GM23248 (cell line): ENCODE measurements around the gene BCORL1. TPM values are rescaled to one million over a fixed set of nuclear protein-coding genes. Genes with fewer than 3 reads are reported as not detected.

Source experiments
- DNase-seq: peaks from one replicate; pipeline ENCODE4 v3.0.0-alpha.2; 2015
- H2AFZ ChIP-seq: fragments of 200-600 bp; sonication (generic); 2 replicates; pipeline ENCODE4 v1.6.1; 2016; ENCODE audit warnings: antibody characterized with exemption
- H3F3A ChIP-seq: fragments of 200-600 bp; sonication (generic); 2 replicates; pipeline ENCODE4 v1.6.1; 2016; ENCODE audit warnings: mild to moderate bottlenecking, antibody characterized with exemption, mixed run types; ENCODE audit not compliant: insufficient read depth
- H3K27ac ChIP-seq: fragments of 200-600 bp; sonication (generic); 2 replicates; pipeline ENCODE4 v1.5.1; 2016; ENCODE audit warnings: mild to moderate bottlenecking
- H3K27me3 ChIP-seq: fragments of 200-600 bp; sonication (generic); replicated peaks from 2 replicates; pipeline ENCODE4 v1.6.1; 2016; ENCODE audit warnings: mild to moderate bottlenecking; ENCODE audit not compliant: insufficient read depth
- H3K36me3 ChIP-seq: fragments of 200-600 bp; sonication (generic); 2 replicates; pipeline ENCODE4 v1.6.1; 2016; ENCODE audit warnings: low read depth, mild to moderate bottlenecking
- H3K4me1 ChIP-seq: fragments of 200-600 bp; sonication (generic); 2 replicates; pipeline ENCODE4 v1.6.1; 2016; ENCODE audit warnings: mild to moderate bottlenecking; ENCODE audit not compliant: insufficient read depth
- H3K4me2 ChIP-seq: fragments of 200-600 bp; sonication (generic); one replicate; pipeline ENCODE4 v1.6.1; 2016; ENCODE audit warnings: mild to moderate bottlenecking; ENCODE audit not compliant: unreplicated experiment
- H3K4me3 ChIP-seq: fragments of 200-600 bp; sonication (generic); 2 replicates; pipeline ENCODE4 v1.5.1; 2016; ENCODE audit warnings: mild to moderate bottlenecking
- H3K79me2 ChIP-seq: fragments of 200-600 bp; sonication (generic); 2 replicates; pipeline ENCODE4 v1.6.1; 2016; ENCODE audit warnings: mild to moderate bottlenecking; ENCODE audit not compliant: insufficient read depth
- H3K9ac ChIP-seq: fragments of 200-600 bp; sonication (generic); 2 replicates; pipeline ENCODE4 v1.6.1; 2016; ENCODE audit warnings: mild to moderate bottlenecking
- H3K9me2 ChIP-seq: fragments of 200-600 bp; sonication (generic); 2 replicates; pipeline ENCODE4 v1.6.1; 2016; ENCODE audit warnings: mixed run types, mild to moderate bottlenecking, moderate library complexity; ENCODE audit not compliant: insufficient read depth
- H3K9me3 ChIP-seq: fragments of 200-600 bp; sonication (generic); one replicate; pipeline ENCODE4 v1.6.1; 2017; ENCODE audit warnings: low read depth
- H4K20me1 ChIP-seq: fragments of 200-600 bp; sonication (generic); 2 replicates; pipeline ENCODE4 v1.6.0; 2016; ENCODE audit not compliant: insufficient read depth
- EZH2 ChIP-seq: fragments of 200-600 bp; sonication (generic); IDR thresholded peaks from 2 replicates; pipeline ENCODE4 v1.6.1; 2018; ENCODE audit warnings: antibody characterized with exemption, mild to moderate bottlenecking; ENCODE audit not compliant: insufficient read depth, poor library complexity, severe bottlenecking
- EZH2phosphoT487 ChIP-seq: fragments of 200-600 bp; sonication (generic); IDR thresholded peaks from 2 replicates; pipeline ENCODE4 v1.6.1; 2018; ENCODE audit warnings: antibody characterized with exemption, moderate library complexity, mild to moderate bottlenecking, low read depth; ENCODE audit not compliant: insufficient read depth
- WGBS, 2 experiments: methylation state at CpG; one replicate each; pipeline ENCODE4 v1.1.6; 2015 to 2017; ENCODE audit warnings: low lambda C conversion rate in 2 of 2, low coverage in 1 of 2; ENCODE audit errors: missing lambda C conversion rate in 2 of 2; 5-methylcytosine and 5-hydroxymethylcytosine counted together
- in situ Hi-C: fragments of 300-500 bp; cut with MboI; formaldehyde crosslinking; loops from 2 replicates; pipeline ENCODE4 v1.15.0; 2020
- polyA plus RNA-seq: library from polyadenylated mRNA; unstranded; fragments of >200 nt; fragmentation: Nextera tagmentation; extraction: Ambion mirVana; gene quantifications from 2 replicates; pipeline ENCODE4 v1.2.1, GENCODE V29; 2016
- total RNA-seq: library from RNA; depleted of rRNA; stranded (reverse); fragments of >200 nt; shearing (Covaris generic); gene quantifications from 2 replicates; pipeline ENCODE4 v1.2.3, GENCODE V29; 2014

Gene BCORL1
- total and polyA plus RNA-seq, 2 experiments from 2014 or later: 1.7 to 4.4 TPM

- WGBS, 2 experiments: 55 to 69% methylated on average over 5 to 9 of the region's 9 CpGs
- peaks cover 21% of the 10 kb centered on the region for H3K4me1 ChIP-seq
- no peaks in the 10 kb centered on the region for H3K36me3 ChIP-seq
- no peak overlapping the region for H3K9ac ChIP-seq
- no peaks in the 10 kb centered on the region for H3K27me3 ChIP-seq
- H3K4me3 ChIP-seq: no peak overlapping the region
- no peak overlapping the region for H3K4me2 ChIP-seq
- in situ Hi-C loops: no loop called here
- no peaks in the 10 kb centered on the region for H4K20me1 ChIP-seq
- H3K79me2 ChIP-seq: peaks cover 71% of the 10 kb centered on the region
- H3K27ac ChIP-seq: 0 out of 2 replicates have a peak overlapping the region, but pooled peaks have one; percentile 18
- DNase-seq: no peak
- H3F3A ChIP-seq: no peaks in the 10 kb centered on the region
- H3K9me3 ChIP-seq: no peaks in the 10 kb centered on the region
- TF ChIP-seq EZH2 (no peak), EZH2phosphoT487 (no peak)
- H3K9me2 ChIP-seq: no peaks in the 10 kb centered on the region
- H2AFZ ChIP-seq: no peak overlapping the region
Measured at GRCh38 chrX:130084631-130085237, 102.3 kb downstream of the BCORL1 start.

- Histone ChIP-seq H3K9ac (no peak overlapping the region), H3F3A (no peaks in the 10 kb centered on the region), H3K4me2 (no peak overlapping the region), H3K27me3 (no peaks in the 10 kb centered on the region), H3K36me3 (no peaks in the 10 kb centered on the region), H3K9me2 (no peaks in the 10 kb centered on the region), H3K27ac (0 out of 2 replicates have a peak overlapping the region, but pooled peaks have one; percentile 18), H3K9me3 (no peaks in the 10 kb centered on the region), H3K79me2 (peaks cover 82% of the 10 kb centered on the region), H2AFZ (no peak overlapping the region), H3K4me1 (peaks cover 21% of the 10 kb centered on the region), H3K4me3 (no peak overlapping the region), H4K20me1 (no peaks in the 10 kb centered on the region)
- TF ChIP-seq EZH2 (no peak), EZH2phosphoT487 (no peak)
- in situ Hi-C loops: no loop called here
- DNase-seq: peak; percentile 16
- 65 to 70% methylated on average over 8 to 11 of the region's 11 CpGs for WGBS, 2 experiments
Measured at GRCh38 chrX:130085551-130086446, 103.4 kb downstream of the BCORL1 start.

GRCh38 chrX:130086447-130087206 lies 104.2 kb downstream of the BCORL1 start:
- no peak for DNase-seq
- no peaks in the 10 kb centered on the region for H3K9me3 ChIP-seq
- no peak overlapping the region for H2AFZ ChIP-seq
- H3K4me2 ChIP-seq: no peak overlapping the region
- 75 to 91% methylated on average over 9 to 11 of the region's 13 CpGs for WGBS, 2 experiments
- no peak overlapping the region for H3K27ac ChIP-seq
- in situ Hi-C loops: no loop called here
- peaks cover 19% of the 10 kb centered on the region for H3K4me1 ChIP-seq
- H3K27me3 ChIP-seq: no peaks in the 10 kb centered on the region
- H3K79me2 ChIP-seq: peaks cover 90% of the 10 kb centered on the region
- H3K4me3 ChIP-seq: no peak overlapping the region
- TF ChIP-seq EZH2phosphoT487: no peak
- TF ChIP-seq EZH2: no peak
- no peaks in the 10 kb centered on the region for H4K20me1 ChIP-seq
- H3K9ac ChIP-seq: no peak overlapping the region
- H3K9me2 ChIP-seq: no peaks in the 10 kb centered on the region
- no peaks in the 10 kb centered on the region for H3K36me3 ChIP-seq
- no peaks in the 10 kb centered on the region for H3F3A ChIP-seq

- Histone ChIP-seq H3K36me3 (no peaks in the 10 kb centered on the region), H3K4me1 (peaks cover 5% of the 10 kb centered on the region), H3K9ac (no peak overlapping the region), H3K4me2 (no peak overlapping the region), H3K9me2 (no peaks in the 10 kb centered on the region), H2AFZ (no peak overlapping the region), H3K4me3 (no peak overlapping the region), H3K9me3 (no peaks in the 10 kb centered on the region), H4K20me1 (no peaks in the 10 kb centered on the region), H3K79me2 (peaks cover 97% of the 10 kb centered on the region), H3F3A (no peaks in the 10 kb centered on the region), H3K27me3 (no peaks in the 10 kb centered on the region), H3K27ac (no peak overlapping the region)
- WGBS, 2 experiments: 54 to 77% methylated on average over 2 to 3 of the region's 3 CpGs
- no peak for DNase-seq
- TF ChIP-seq EZH2: no peak
- TF ChIP-seq EZH2phosphoT487: no peak
- in situ Hi-C loops: no loop called here
Measured at GRCh38 chrX:130090364-130090763, 107.9 kb downstream of the BCORL1 start.
